ENCODE measurements around the gene S100A14.
"Not testable (repeated sequence)": the region's sequence is repeated elsewhere in the genome, so short reads cannot be mapped to it uniquely, and the experiment has no call there.

Gene S100A14

GRCh38 chr1:153578490-153578889 is 37.6 kb downstream of the S100A14 start:
- peaks cover 10% of the 10 kb centered on the region; the same call in 1 of the 2 replicates for H3K27me3 ChIP-seq (ENCODE audit: insufficient read depth, low read depth)
- no peaks in the 10 kb centered on the region for H3K79me2 ChIP-seq (ENCODE audit: insufficient read depth, low read depth)
- no peak overlapping the region for H2AFZ ChIP-seq (ENCODE audit: low read depth)
- H3K9ac ChIP-seq, result no peak overlapping the region
- no peak overlapping the region for H3K4me3 ChIP-seq (IDR thresholded peaks at IDR 0.05; ENCODE audit: insufficient read depth, low read depth, low read length)
- H3K27ac ChIP-seq, result no peak overlapping the region
- no peak overlapping the region for H3K4me2 ChIP-seq
- H3K4me1 ChIP-seq (ENCODE audit: low read depth, poor library complexity, severe bottlenecking), result no peaks in the 10 kb centered on the region
- no peak for TF ChIP-seq CTCF (conservative IDR thresholded peaks at IDR 0.05; ENCODE audit: low read depth, low read length)
- H4K20me1 ChIP-seq (ENCODE audit: insufficient read depth), result no peaks in the 10 kb centered on the region
- no peaks in the 10 kb centered on the region for H3K36me3 ChIP-seq (ENCODE audit: insufficient read depth)

- Histone ChIP-seq H4K20me1 (ENCODE audit: insufficient read depth) (no peaks in the 10 kb centered on the region), H3K79me2 (ENCODE audit: insufficient read depth, low read depth) (no peaks in the 10 kb centered on the region), H3K27me3 (ENCODE audit: insufficient read depth, low read depth) (peaks cover 10% of the 10 kb centered on the region; the same call in 1 of the 2 replicates), H3K4me3 (IDR thresholded peaks at IDR 0.05; ENCODE audit: insufficient read depth, low read depth, low read length) (no peak overlapping the region), H3K4me2 (no peak overlapping the region), H2AFZ (ENCODE audit: low read depth) (no peak overlapping the region), H3K9ac (no peak overlapping the region), H3K36me3 (ENCODE audit: insufficient read depth) (no peaks in the 10 kb centered on the region), H3K4me1 (ENCODE audit: low read depth, poor library complexity, severe bottlenecking) (peaks cover 7% of the 10 kb centered on the region), H3K27ac (no peak overlapping the region)
- TF ChIP-seq CTCF (conservative IDR thresholded peaks at IDR 0.05; ENCODE audit: low read depth, low read length), result no peak
Observed at GRCh38 chr1:153577624-153578051, 38.5 kb downstream of the S100A14 start.

GRCh38 chr1:153577138-153577537 is 39.0 kb downstream of the S100A14 start:
- no peak overlapping the region for H3K9ac ChIP-seq
- H3K79me2 ChIP-seq (ENCODE audit: insufficient read depth, low read depth), result no peaks in the 10 kb centered on the region
- no peaks in the 10 kb centered on the region for H4K20me1 ChIP-seq (ENCODE audit: insufficient read depth)
- H3K36me3 ChIP-seq (ENCODE audit: insufficient read depth), result no peaks in the 10 kb centered on the region
- TF ChIP-seq CTCF (conservative IDR thresholded peaks at IDR 0.05; ENCODE audit: low read depth, low read length), result no peak
- H3K27ac ChIP-seq, result no peak overlapping the region
- no peak overlapping the region for H2AFZ ChIP-seq (ENCODE audit: low read depth)
- H3K27me3 ChIP-seq (ENCODE audit: insufficient read depth, low read depth), result peaks cover 10% of the 10 kb centered on the region; the same call in 1 of the 2 replicates
- H3K4me1 ChIP-seq (ENCODE audit: low read depth, poor library complexity, severe bottlenecking), result peaks cover 8% of the 10 kb centered on the region
- no peak overlapping the region for H3K4me2 ChIP-seq
- H3K4me3 ChIP-seq (IDR thresholded peaks at IDR 0.05; ENCODE audit: insufficient read depth, low read depth, low read length), result no peak overlapping the region

- not testable (repeated sequence) for H2AFZ ChIP-seq (ENCODE audit: low read depth); H4K20me1 ChIP-seq (ENCODE audit: insufficient read depth); H3K4me3 ChIP-seq (IDR thresholded peaks at IDR 0.05; ENCODE audit: insufficient read depth, low read depth, low read length); H3K4me2 ChIP-seq; H3K27ac ChIP-seq; H3K79me2 ChIP-seq (ENCODE audit: insufficient read depth, low read depth); H3K36me3 ChIP-seq (ENCODE audit: insufficient read depth); H3K4me1 ChIP-seq (ENCODE audit: low read depth, poor library complexity, severe bottlenecking); H3K9ac ChIP-seq
- H3K27me3 ChIP-seq (ENCODE audit: insufficient read depth, low read depth), result peaks cover 10% of the 10 kb centered on the region; the same call in 1 of the 2 replicates
Observed at GRCh38 chr1:153575497-153575896, 40.6 kb downstream of the S100A14 start.

- H3K4me3 ChIP-seq (IDR thresholded peaks at IDR 0.05; ENCODE audit: insufficient read depth, low read depth, low read length); H3K27ac ChIP-seq; H3K4me1 ChIP-seq (ENCODE audit: low read depth, poor library complexity, severe bottlenecking); H2AFZ ChIP-seq (ENCODE audit: low read depth); H4K20me1 ChIP-seq (ENCODE audit: insufficient read depth); H3K79me2 ChIP-seq (ENCODE audit: insufficient read depth, low read depth); H3K36me3 ChIP-seq (ENCODE audit: insufficient read depth); H3K4me2 ChIP-seq; H3K9ac ChIP-seq: not testable (repeated sequence)
- H3K27me3 ChIP-seq (ENCODE audit: insufficient read depth, low read depth), result peaks cover 10% of the 10 kb centered on the region; the same call in 1 of the 2 replicates
Observed at GRCh38 chr1:153575081-153575491, 41.0 kb downstream of the S100A14 start.
